Upper lobe of left lung (tissue), 6 donors: ENCODE results near the gene TSPAN5. TPM values are rescaled to one million over a fixed set of nuclear protein-coding genes. Genes with fewer than 3 reads are reported as not detected.

Experiments used
- ATAC-seq, 2 donors: fragments of 200-7000 bp; cut with Tn5 transposase; one replicate each; pipeline ENCODE4 v1.9.1; 2022; ENCODE audit warnings: mild to moderate bottlenecking in 2 of 2, moderate library complexity in 2 of 2; ENCODE audit not compliant: low FRiP score in 2 of 2
- DNase-seq, 2 donors: peaks; one replicate each; pipeline ENCODE4 v3.0.0-alpha.2; 2019 to 2020
- H3K27ac ChIP-seq, 4 donors: fragments of 200-600 bp; sonication (generic); one replicate each; pipeline ENCODE4 v1.5.1; 2016 to 2019
- H3K27me3 ChIP-seq, 4 donors: fragments of 200-600 bp; sonication (generic); one replicate each; pipeline ENCODE4 v1.5.1; 2017 to 2019
- H3K36me3 ChIP-seq, 4 donors: fragments of 200-600 bp; sonication (generic); one replicate each; pipeline ENCODE4 v1.5.1; 2016 to 2019
- H3K4me1 ChIP-seq, 4 donors: fragments of 200-600 bp; sonication (generic); one replicate each; pipeline ENCODE4 v1.5.1; 2018 to 2019
- H3K4me3 ChIP-seq, 4 donors: fragments of 200-600 bp; sonication (generic); one replicate each; pipeline ENCODE4 v1.5.1; 2017 to 2019; ENCODE audit warnings: mild to moderate bottlenecking in 2 of 4, moderate library complexity in 1 of 4
- H3K9me3 ChIP-seq, 4 donors: fragments of 200-600 bp; sonication (generic); one replicate each; pipeline ENCODE4 v1.5.1; 2018 to 2019
- EP300 ChIP-seq, 4 donors: sonication (generic); formaldehyde crosslinking; IDR thresholded peaks; one replicate each; pipeline ENCODE4 v1.5.1; 2017; ENCODE audit warnings: antibody characterized with exemption in 4 of 4, control low read depth in 2 of 4
- POLR2A ChIP-seq, 4 donors: fragments of 450-650 bp; IDR thresholded peaks; one replicate each; pipeline ENCODE4 v1.5.1; 2016 to 2017; ENCODE audit warnings: antibody characterized with exemption in 4 of 4, mild to moderate bottlenecking in 2 of 4
- POLR2AphosphoS5 ChIP-seq, 2 donors: sonication (generic); formaldehyde crosslinking; IDR thresholded peaks; one replicate each; pipeline ENCODE4 v1.5.1; 2017; ENCODE audit warnings: antibody characterized with exemption in 2 of 2
- WGBS, 2 donors: methylation state at CpG; one replicate each; pipeline ENCODE4 v1.1.5; 2017 to 2018; 5-methylcytosine and 5-hydroxymethylcytosine counted together
- total RNA-seq, 6 donors: library from RNA; depleted of rRNA in 4 of 6; stranded (reverse); fragments of >200 nt in 4 of 6; gene quantifications; one replicate each; pipeline versions ENCODE4 v1.1.0 to v1.2.1, GENCODE V29; 2016 to 2021
- TF ChIP-seq, protein P1 (sequence below), 6 experiments: fragments of 450-650 bp in 4 of 6; fragments of 200-600 bp in 2 of 6; sonication (generic) in 2 of 6; IDR thresholded peaks; one replicate each; pipeline ENCODE4 v1.5.1; 2016 to 2019; ENCODE audit warnings: antibody characterized with exemption in 6 of 6
- donor health status: DM: no; HTN: no; CAD: no; lungs with moderate emphysema.
- donor health status: DM: no; HTN: yes; CAD: no; lungs with severe emphysema.

The TSPAN5 gene
- total RNA-seq, 6 donors from 2014 or later: 3.1 to 12.5 (median 7.2) TPM

GRCh38 chr4:98688411-98689290 lies 30.2 kb upstream of the TSPAN5 start:
- no peak for TF ChIP-seq EP300 (IDR thresholded peaks at IDR 0.05)
- no peak for DNase-seq
- Histone ChIP-seq H3K27me3 (no peaks in the 10 kb centered on the region), H3K9me3 (no peaks in the 10 kb centered on the region), H3K27ac (no peak overlapping the region), H3K4me1 (no peaks in the 10 kb centered on the region), H3K4me3 (no peak overlapping the region), H3K36me3 (no peaks in the 10 kb centered on the region)
- no peak for ATAC-seq
- 29 to 52% methylated on average over 5 of the region's 5 CpGs for WGBS, 2 donors

DNA sequence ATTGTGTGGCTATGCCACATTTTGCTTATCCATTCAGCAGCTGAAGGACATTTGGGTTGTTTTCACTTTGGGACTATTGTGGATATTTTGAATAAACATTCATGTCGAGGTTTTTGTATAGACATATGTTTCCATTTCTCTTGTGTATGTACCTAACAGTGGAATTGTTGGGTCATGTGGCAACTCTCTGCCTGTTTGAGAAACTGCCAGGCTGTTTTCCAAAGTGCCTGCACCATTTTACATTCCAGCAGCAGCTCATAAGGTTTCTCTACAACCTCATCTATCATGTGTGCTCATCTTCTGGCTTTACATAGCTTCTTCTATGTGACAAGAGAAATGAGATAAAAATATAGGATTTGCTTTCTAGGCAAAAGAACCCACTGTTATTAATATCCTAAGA lies 29.5 kb upstream of the TSPAN5 start:
- Histone ChIP-seq H3K9me3 (no peaks in the 10 kb centered on the region), H3K27me3 (no peaks in the 10 kb centered on the region), H3K27ac (no peak overlapping the region), H3K36me3 (no peaks in the 10 kb centered on the region), H3K4me3 (no peak overlapping the region), H3K4me1 (no peaks in the 10 kb centered on the region)
- WGBS, 2 donors: 53 to 72% methylated on average over 1 of the region's 1 CpG
- DNase-seq (no peak), ATAC-seq (no peak)
- TF ChIP-seq EP300 (IDR thresholded peaks at IDR 0.05) (no peak), POLR2A (IDR thresholded peaks at IDR 0.05) (no peak), POLR2AphosphoS5 (IDR thresholded peaks at IDR 0.05) (no peak)
- TF ChIP-seq, protein P1, sequence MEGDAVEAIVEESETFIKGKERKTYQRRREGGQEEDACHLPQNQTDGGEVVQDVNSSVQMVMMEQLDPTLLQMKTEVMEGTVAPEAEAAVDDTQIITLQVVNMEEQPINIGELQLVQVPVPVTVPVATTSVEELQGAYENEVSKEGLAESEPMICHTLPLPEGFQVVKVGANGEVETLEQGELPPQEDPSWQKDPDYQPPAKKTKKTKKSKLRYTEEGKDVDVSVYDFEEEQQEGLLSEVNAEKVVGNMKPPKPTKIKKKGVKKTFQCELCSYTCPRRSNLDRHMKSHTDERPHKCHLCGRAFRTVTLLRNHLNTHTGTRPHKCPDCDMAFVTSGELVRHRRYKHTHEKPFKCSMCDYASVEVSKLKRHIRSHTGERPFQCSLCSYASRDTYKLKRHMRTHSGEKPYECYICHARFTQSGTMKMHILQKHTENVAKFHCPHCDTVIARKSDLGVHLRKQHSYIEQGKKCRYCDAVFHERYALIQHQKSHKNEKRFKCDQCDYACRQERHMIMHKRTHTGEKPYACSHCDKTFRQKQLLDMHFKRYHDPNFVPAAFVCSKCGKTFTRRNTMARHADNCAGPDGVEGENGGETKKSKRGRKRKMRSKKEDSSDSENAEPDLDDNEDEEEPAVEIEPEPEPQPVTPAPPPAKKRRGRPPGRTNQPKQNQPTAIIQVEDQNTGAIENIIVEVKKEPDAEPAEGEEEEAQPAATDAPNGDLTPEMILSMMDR (IDR thresholded peaks at IDR 0.05): no peak

DNA sequence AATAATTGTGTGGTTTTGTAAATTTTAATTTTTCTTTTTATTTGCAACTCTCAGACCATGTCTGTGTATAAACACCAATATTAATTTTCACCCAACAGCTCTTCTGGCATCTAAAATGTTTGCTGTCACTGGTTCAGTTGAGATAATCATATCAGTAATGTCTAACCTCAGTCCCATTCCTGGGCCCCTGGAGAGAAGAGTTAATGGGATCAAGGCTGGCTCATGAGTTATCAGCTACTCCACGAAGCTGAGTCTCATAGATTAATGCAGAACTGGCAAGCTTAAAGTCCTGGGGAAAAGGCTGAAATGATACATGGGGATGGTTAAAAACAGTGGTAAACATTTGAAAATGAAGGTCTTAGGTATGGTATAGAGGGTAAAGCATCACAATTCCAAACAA lies 28.4 kb upstream of the TSPAN5 start:
- H3K4me1 ChIP-seq: no peaks in the 10 kb centered on the region
- WGBS, 2 donors: 59 to 70% methylated on average over 1 of the region's 1 CpG
- H3K27me3 ChIP-seq: no peaks in the 10 kb centered on the region

DNA sequence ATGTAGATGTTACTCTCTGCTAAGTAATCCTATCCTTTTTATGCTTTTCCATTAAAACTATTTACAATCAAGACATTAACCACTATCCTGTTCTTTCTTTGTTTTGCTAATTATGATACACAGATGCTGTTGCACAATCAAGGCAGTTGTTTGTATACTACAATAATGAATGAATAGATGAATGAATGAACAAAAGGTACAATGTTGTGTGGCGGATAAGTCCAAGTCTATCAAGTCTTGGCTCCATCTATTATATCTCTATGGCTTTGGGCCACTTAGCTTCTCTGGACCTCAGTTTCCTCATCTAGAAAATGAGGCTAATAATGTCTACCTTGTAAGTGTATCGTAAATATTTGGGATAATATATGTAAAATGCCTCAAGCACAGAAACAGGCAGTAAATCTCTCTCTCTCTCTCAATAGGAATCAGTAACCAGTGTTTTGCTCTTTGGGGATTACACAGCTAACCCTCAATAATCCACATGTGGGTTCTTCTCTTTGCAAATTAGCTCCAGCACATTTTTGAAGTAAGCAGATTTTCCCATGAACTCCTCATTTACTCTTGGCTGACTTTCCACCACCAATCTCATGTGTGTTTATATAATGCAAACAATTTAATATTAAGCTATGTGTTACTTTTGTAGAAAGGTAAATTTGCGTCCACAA lies 27.8 kb upstream of the TSPAN5 start:
- no peak overlapping the region for H3K27ac ChIP-seq
- 88 to 93% methylated on average over 3 of the region's 3 CpGs for WGBS, 2 donors
- H3K4me3 ChIP-seq: no peak overlapping the region
- ATAC-seq (no peak), DNase-seq (no peak)
- no peaks in the 10 kb centered on the region for H3K36me3 ChIP-seq
- H3K4me1 ChIP-seq: no peaks in the 10 kb centered on the region
- H3K27me3 ChIP-seq: no peaks in the 10 kb centered on the region
- H3K9me3 ChIP-seq: no peaks in the 10 kb centered on the region
- TF ChIP-seq, protein P1 (IDR thresholded peaks at IDR 0.05): no peak
- TF ChIP-seq POLR2AphosphoS5 (IDR thresholded peaks at IDR 0.05) (no peak), POLR2A (IDR thresholded peaks at IDR 0.05) (no peak), EP300 (IDR thresholded peaks at IDR 0.05) (no peak)

More for the DNA sequence above, 28.4 kb upstream of the TSPAN5 start:
- Histone ChIP-seq H3K9me3 (no peaks in the 10 kb centered on the region), H3K36me3 (no peaks in the 10 kb centered on the region), H3K4me3 (no peak overlapping the region), H3K27ac (no peak overlapping the region)
- ATAC-seq: no peak
- no peak for DNase-seq
- TF ChIP-seq, protein P1 (IDR thresholded peaks at IDR 0.05): no peak
- TF ChIP-seq POLR2AphosphoS5 (IDR thresholded peaks at IDR 0.05): no peak

- no peaks in the 10 kb centered on the region for H3K9me3 ChIP-seq
- DNase-seq (no peak), ATAC-seq (no peak)
- no peak overlapping the region for H3K4me3 ChIP-seq
- H3K27ac ChIP-seq: no peak overlapping the region
- TF ChIP-seq, protein P1 (IDR thresholded peaks at IDR 0.05): no peak
- TF ChIP-seq POLR2A (IDR thresholded peaks at IDR 0.05) (no peak), EP300 (IDR thresholded peaks at IDR 0.05) (no peak), POLR2AphosphoS5 (IDR thresholded peaks at IDR 0.05) (no peak)
- H3K4me1 ChIP-seq: no peaks in the 10 kb centered on the region
- 71 to 79% methylated on average over 8 of the region's 8 CpGs for WGBS, 2 donors
- H3K36me3 ChIP-seq: no peaks in the 10 kb centered on the region
- H3K27me3 ChIP-seq: no peaks in the 10 kb centered on the region
These were observed 27.0 kb upstream of the TSPAN5 start for GRCh38 chr4:98685225-98686042.
